BLaER1 (cell line): ENCODE data around the gene HOXC11.

Experiments
- H3K27ac ChIP-seq: shearing (Covaris generic); formaldehyde crosslinking; 2 replicates; pipeline ENCODE4 v1.8.1; 2022
- H3K27me3 ChIP-seq: shearing (Covaris generic); formaldehyde crosslinking; 2 replicates; pipeline ENCODE4 v1.8.1; 2022
- H3K36me3 ChIP-seq: shearing (Covaris generic); formaldehyde crosslinking; 2 replicates; pipeline ENCODE4 v1.8.1; 2022
- H3K4me1 ChIP-seq: shearing (Covaris generic); formaldehyde crosslinking; 2 replicates; pipeline ENCODE4 v1.8.1; 2022
- H3K4me2 ChIP-seq: shearing (Covaris generic); formaldehyde crosslinking; 2 replicates; pipeline ENCODE4 v1.8.1; 2022
- H3K4me3 ChIP-seq: shearing (Covaris generic); formaldehyde crosslinking; 2 replicates; pipeline ENCODE4 v1.8.1; 2022
- H3K9ac ChIP-seq: shearing (Covaris generic); formaldehyde crosslinking; 2 replicates; pipeline ENCODE4 v1.8.1; 2022
- H3K9me3 ChIP-seq: shearing (Covaris generic); formaldehyde crosslinking; 2 replicates; pipeline ENCODE4 v1.8.1; 2022
- H4K20me1 ChIP-seq: shearing (Covaris generic); formaldehyde crosslinking; 2 replicates; pipeline ENCODE4 v1.8.1; 2022
- Cebpa-rat ChIP-seq: shearing (Covaris generic); IDR thresholded peaks from 2 replicates; pipeline ENCODE4 v1.8.1; 2022

The HOXC11 gene

GRCh38 chr12:53972722-53973235, at the start of gene HOXC11:
Gene HOXC11 (plus strand): TSS chr12:53973126. CDS start chr12:53973242, 116 bp downstream.
- no peak for TF ChIP-seq Cebpa-rat
- Histone ChIP-seq H3K4me3 (no peak within 1 kb of the TSS), H4K20me1 (peaks cover 96% of the 10 kb centered on the region), H3K36me3 (no peaks in the 10 kb centered on the region), H3K27me3 (peaks cover 100% of the 10 kb centered on the region), H3K9me3 (peaks cover 33% of the 10 kb centered on the region), H3K27ac (no peak within 1 kb of the TSS), H3K4me1 (no peaks in the 10 kb centered on the region), H3K9ac (no peak within 1 kb of the TSS), H3K4me2 (no peak within 1 kb of the TSS)

- Histone ChIP-seq H3K9ac (no peak overlapping the region), H3K27ac (no peak overlapping the region), H3K36me3 (no peaks in the 10 kb centered on the region), H3K4me3 (no peak overlapping the region), H3K4me2 (no peak overlapping the region), H4K20me1 (peaks cover 29% of the 10 kb centered on the region; the same call in 1 of the 2 replicates), H3K27me3 (peaks cover 76% of the 10 kb centered on the region), H3K9me3 (peaks cover 30% of the 10 kb centered on the region), H3K4me1 (no peaks in the 10 kb centered on the region)
- no peak for TF ChIP-seq Cebpa-rat
Observed at GRCh38 chr12:53924521-53925405, 48.2 kb upstream of the HOXC11 start.

- Histone ChIP-seq H3K27me3 (peaks cover 100% of the 10 kb centered on the region), H3K4me1 (no peaks in the 10 kb centered on the region), H3K4me2 (no peak overlapping the region), H4K20me1 (peaks cover 49% of the 10 kb centered on the region; the same call in 1 of the 2 replicates), H3K9me3 (peaks cover 44% of the 10 kb centered on the region), H3K27ac (no peak overlapping the region), H3K9ac (no peak overlapping the region), H3K4me3 (no peak overlapping the region), H3K36me3 (no peaks in the 10 kb centered on the region)
- TF ChIP-seq Cebpa-rat, result no peak
Observed at GRCh38 chr12:53927220-53928029, 45.5 kb upstream of the HOXC11 start.

GRCh38 chr12:53928054-53928835, 44.7 kb upstream of the HOXC11 start:
- Histone ChIP-seq H3K9ac (no peak overlapping the region), H3K4me3 (no peak overlapping the region), H3K9me3 (peaks cover 44% of the 10 kb centered on the region), H3K36me3 (no peaks in the 10 kb centered on the region), H3K27ac (no peak overlapping the region), H3K4me1 (no peaks in the 10 kb centered on the region), H3K27me3 (peaks cover 100% of the 10 kb centered on the region), H3K4me2 (no peak overlapping the region), H4K20me1 (peaks cover 57% of the 10 kb centered on the region; the same call in 1 of the 2 replicates)
- no peak for TF ChIP-seq Cebpa-rat

GRCh38 chr12:53929527-53929926, 43.4 kb upstream of the HOXC11 start:
- Histone ChIP-seq H3K27me3 (peaks cover 100% of the 10 kb centered on the region), H3K9ac (no peak overlapping the region), H3K4me1 (no peaks in the 10 kb centered on the region), H4K20me1 (peaks cover 70% of the 10 kb centered on the region; the same call in 1 of the 2 replicates), H3K4me3 (no peak overlapping the region), H3K36me3 (no peaks in the 10 kb centered on the region), H3K4me2 (no peak overlapping the region), H3K9me3 (peaks cover 54% of the 10 kb centered on the region), H3K27ac (no peak overlapping the region)
- TF ChIP-seq Cebpa-rat, result no peak

- Histone ChIP-seq H3K27ac (no peak overlapping the region), H3K4me2 (no peak overlapping the region), H3K9ac (no peak overlapping the region), H4K20me1 (peaks cover 82% of the 10 kb centered on the region), H3K4me1 (no peaks in the 10 kb centered on the region), H3K9me3 (peaks cover 54% of the 10 kb centered on the region), H3K36me3 (no peaks in the 10 kb centered on the region), H3K4me3 (no peak overlapping the region), H3K27me3 (peaks cover 100% of the 10 kb centered on the region)
- no peak for TF ChIP-seq Cebpa-rat
Observed at GRCh38 chr12:53930591-53931255, 42.2 kb upstream of the HOXC11 start.

GRCh38 chr12:53931844-53932581, 40.9 kb upstream of the HOXC11 start:
- peaks cover 100% of the 10 kb centered on the region for H3K27me3 ChIP-seq

GRCh38 chr12:53932915-53933314, 40.0 kb upstream of the HOXC11 start:
- Histone ChIP-seq H3K27ac (no peak overlapping the region), H4K20me1 (peaks cover 87% of the 10 kb centered on the region), H3K9ac (no peak overlapping the region), H3K4me1 (no peaks in the 10 kb centered on the region), H3K4me2 (no peak overlapping the region), H3K9me3 (peaks cover 43% of the 10 kb centered on the region), H3K27me3 (peaks cover 100% of the 10 kb centered on the region), H3K36me3 (no peaks in the 10 kb centered on the region), H3K4me3 (no peak overlapping the region)
- TF ChIP-seq Cebpa-rat, result no peak

More at GRCh38 chr12:53931844-53932581, 40.9 kb upstream of the HOXC11 start:
- H3K4me3 ChIP-seq, result no peak overlapping the region
- peaks cover 87% of the 10 kb centered on the region for H4K20me1 ChIP-seq
- no peak overlapping the region for H3K27ac ChIP-seq
- H3K9ac ChIP-seq, result no peak overlapping the region
- no peaks in the 10 kb centered on the region for H3K4me1 ChIP-seq
- no peak for TF ChIP-seq Cebpa-rat
- no peaks in the 10 kb centered on the region for H3K36me3 ChIP-seq
- H3K4me2 ChIP-seq, result no peak overlapping the region
- H3K9me3 ChIP-seq, result peaks cover 50% of the 10 kb centered on the region
